GM21381 (cell line): ENCODE results near the gene GPX7.
A peak's percentile ranks its signal among the peaks of the same experiment; 100 is the strongest.

Source experiments
- ATAC-seq: cut with Tn5 transposase; IDR thresholded peaks from one replicate; pipeline ENCODE4 v1.9.1; 2021; ENCODE audit warnings: mild to moderate bottlenecking, moderate library complexity; ENCODE audit not compliant: unreplicated experiment

Gene GPX7

DNA sequence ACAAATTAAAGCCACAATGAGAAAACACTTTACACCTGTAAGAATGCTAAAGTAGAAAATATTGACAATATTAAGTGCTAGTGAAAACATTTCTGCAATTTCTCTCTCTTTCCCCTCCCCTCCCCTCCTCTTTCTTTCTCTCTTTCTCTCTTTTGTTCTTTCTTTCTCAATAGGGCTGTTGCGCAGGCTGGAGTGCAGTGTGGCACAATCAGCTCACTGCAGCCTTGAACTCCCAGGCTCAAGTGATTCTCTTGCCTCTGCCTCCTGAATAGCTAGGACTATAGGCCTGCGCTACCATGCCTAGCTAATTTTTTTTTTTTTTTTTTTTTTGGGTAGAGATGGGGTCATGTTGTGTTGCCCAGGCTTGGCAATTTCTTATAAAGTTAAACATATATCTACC is 24.9 kb downstream of the GPX7 start:
- no peak for ATAC-seq

- no peak for ATAC-seq
Observed at GRCh38 chr1:52628614-52629324, 26.6 kb downstream of the GPX7 start.

GRCh38 chr1:52629325-52629643 is 27.1 kb downstream of the GPX7 start:
- no peak for ATAC-seq

- ATAC-seq = no peak
Observed at GRCh38 chr1:52629667-52630066, 27.5 kb downstream of the GPX7 start.

DNA sequence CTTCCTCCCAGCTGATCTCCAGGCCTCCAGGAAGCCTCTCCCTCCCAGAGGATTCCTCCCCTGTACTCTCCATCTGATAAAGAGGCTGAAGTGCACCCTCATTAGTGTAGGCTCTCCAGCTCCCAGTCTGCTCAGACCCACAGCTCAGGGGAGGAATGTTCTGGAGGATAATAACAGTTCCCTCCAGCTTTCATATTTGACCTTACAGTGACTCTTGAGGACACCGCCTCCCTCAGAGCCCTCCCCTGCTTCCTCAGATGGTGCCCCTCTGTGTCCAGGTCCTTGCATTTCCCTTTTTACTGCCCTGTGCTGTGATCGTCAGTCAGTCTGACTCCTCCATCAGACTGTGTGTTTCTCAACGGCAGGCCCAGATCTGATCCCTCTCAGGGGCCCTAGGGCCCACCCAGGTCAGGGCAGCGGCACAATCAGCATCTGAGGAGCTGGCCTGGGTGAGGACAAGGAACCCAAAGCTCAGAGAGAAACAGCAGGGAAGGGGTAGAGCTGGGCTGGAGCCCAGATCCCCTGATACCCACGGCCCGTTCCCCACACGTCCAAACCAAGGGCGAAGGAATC is 29.7 kb downstream of the GPX7 start:
- no peak for ATAC-seq

DNA sequence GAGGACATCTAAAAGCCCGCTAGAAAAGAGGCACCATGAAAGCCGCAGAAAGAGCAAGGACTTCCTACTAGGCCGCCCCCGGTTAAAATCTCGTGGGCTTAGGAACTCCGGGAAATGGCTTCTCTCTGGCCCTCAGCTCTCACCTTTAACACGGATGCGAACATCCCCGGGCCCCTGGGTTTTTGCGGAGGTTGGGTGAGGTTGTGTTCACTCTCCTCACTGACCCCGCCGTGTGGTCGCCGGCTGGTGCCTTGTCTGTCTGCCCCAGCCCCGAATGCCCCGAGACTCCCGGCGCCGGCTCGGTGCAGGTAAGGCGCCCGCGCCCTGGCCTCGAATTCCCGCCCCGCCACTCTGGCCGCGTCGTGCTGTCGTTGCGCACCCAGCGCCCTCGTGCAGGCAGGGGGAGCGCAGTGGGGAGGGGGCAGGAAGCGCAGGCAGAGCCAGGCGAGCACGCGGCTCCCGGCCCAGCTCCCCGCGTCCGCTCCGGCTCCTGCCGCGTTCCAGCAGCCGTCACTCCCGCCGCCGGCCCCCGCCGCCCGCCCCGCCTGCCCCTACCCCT is 30.6 kb downstream of the GPX7 start, which contains the start of gene SHISAL2A:
SHISAL2A (plus strand) TSS at position 437 of the 559 bp plus-strand sequence. CDS start 326 bp downstream, outside the sequence.
- no peak for ATAC-seq

- ATAC-seq = no peak
Observed at GRCh38 chr1:52633291-52633754, 31.2 kb downstream of the GPX7 start.

DNA sequence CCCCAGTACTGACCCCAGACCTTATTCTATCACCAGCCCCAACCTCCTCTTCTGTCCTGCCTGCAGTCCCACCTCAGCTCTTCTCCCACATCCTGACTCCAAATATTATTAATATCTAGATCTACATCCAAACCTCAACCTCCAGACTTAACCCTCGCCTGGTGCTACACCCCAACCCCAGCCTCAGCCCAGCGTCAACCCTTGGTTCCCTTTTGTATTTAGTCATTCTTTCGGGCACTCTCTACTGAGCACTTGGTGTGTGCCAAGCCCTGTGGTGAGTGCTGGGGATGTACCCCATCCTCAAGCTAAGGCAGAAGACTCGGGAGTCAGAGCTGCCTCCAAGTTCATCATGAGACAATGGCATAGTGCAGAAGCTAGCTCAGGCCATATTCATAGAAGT is 31.9 kb downstream of the GPX7 start:
- no peak for ATAC-seq

- no peak for ATAC-seq
Observed at GRCh38 chr1:52635321-52636089, 33.3 kb downstream of the GPX7 start.

- peak; percentile 74 for ATAC-seq
Observed at GRCh38 chr1:52636721-52637695, 34.8 kb downstream of the GPX7 start.

DNA sequence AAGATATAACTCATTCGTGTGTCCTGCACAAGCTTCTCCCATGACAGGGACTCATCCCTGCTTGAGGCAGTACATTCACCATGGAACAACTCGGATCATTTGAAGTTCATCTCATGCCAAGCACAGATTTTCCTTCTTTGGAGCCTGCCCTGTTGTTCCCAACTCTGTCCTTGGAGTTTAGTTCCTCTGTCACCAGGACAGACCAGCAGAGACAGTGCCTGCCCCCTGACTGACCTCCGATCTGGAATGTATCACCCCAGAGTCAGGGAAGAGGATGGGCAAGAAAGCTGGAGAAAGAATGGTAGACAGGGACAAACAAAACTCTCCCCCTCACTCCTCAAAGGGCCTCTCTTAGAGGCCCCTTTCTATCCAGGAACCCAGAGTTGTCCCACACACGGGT is 35.8 kb downstream of the GPX7 start:
- ATAC-seq = no peak

DNA sequence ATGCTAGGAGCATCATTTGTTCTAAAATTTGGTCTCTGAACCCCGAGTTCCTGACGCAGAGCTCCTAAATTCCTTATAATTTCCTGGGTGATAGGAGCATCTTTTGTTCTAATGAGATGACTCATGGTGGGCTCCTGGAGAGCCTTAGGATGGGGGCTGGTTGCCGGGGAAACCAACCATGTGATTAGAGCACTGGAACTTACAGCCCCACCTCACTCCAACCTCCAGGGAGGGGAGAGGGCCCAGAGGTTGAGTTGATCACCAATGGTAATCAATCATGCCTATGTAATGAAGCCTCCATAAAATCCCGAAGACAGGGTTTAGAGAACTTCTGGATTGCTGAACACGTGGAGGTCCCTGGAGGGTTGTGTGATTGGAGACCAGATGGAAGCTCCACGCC is 38.5 kb downstream of the GPX7 start:
- no peak for ATAC-seq

- no peak for ATAC-seq
Observed at GRCh38 chr1:52641307-52641706, 39.1 kb downstream of the GPX7 start.

GRCh38 chr1:52645261-52645660 is 43.1 kb downstream of the GPX7 start:
- no peak for ATAC-seq

GRCh38 chr1:52651904-52652303 is 49.7 kb downstream of the GPX7 start:
- ATAC-seq = no peak

DNA sequence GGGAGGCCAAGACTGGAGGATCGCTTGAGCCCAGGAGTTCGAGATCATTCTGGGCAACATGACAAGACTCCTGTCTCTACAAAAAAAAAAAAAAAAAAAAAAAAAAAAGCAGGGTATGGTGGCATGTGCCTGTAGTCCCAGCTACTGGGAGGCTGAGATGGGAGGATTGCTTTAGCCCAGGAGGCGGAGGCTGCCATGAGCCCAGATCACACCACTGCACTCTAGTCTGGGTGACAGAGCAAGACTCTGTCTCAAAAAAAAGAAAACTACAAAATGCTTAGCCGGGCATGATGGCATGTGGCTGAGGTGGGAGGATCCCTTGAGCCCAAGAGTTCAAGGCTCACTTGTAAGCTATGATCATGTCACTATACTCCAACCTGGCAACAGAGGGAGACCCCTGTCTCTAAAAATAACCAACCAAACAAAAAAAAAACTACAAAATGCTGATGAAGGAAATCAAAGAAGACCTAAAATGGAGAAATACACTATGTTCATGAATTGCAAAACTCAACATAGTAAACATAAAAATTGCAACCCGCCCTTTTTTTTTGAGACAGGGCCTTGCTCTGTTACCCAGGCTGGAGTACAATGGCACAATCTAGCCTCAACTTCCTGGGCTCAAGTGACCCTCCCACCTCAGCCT is 51.2 kb downstream of the GPX7 start:
- ATAC-seq = no peak

- ATAC-seq = no peak
Observed at GRCh38 chr1:52654063-52654462, 51.9 kb downstream of the GPX7 start.

GRCh38 chr1:52657702-52658101 is 55.5 kb downstream of the GPX7 start:
- ATAC-seq = no peak
